Activated CD4-positive, alpha-beta T cell treated with anti-CD3 and anti-CD28 coated beads, Interleukin-2, Interleukin-4, amounts not matched to agents 100 ng/mL and 50 ng/mL, durations not matched to agents 16 hours and 8 hours (primary cell): ENCODE results near the gene RASGEF1B.
"Not testable (repeated sequence)": the region's sequence is repeated elsewhere in the genome, so short reads cannot be mapped to it uniquely, and the experiment has no call there.

ENCODE experiments used
- DNase-seq: peaks from one replicate; pipeline ENCODE4 v3.0.0-alpha.2; 2020; ENCODE audit warnings: low spot score

RASGEF1B gene

GRCh38 chr4:81431971-81432370 is 39.7 kb downstream of the RASGEF1B start:
- DNase-seq: no peak

- DNase-seq: no peak
Observed at GRCh38 chr4:81429607-81430006, 42.1 kb downstream of the RASGEF1B start.

- DNase-seq: no peak
Observed at GRCh38 chr4:81429031-81429430, 42.7 kb downstream of the RASGEF1B start.

- no peak for DNase-seq
Observed at GRCh38 chr4:81428002-81428401, 43.7 kb downstream of the RASGEF1B start.

GRCh38 chr4:81427344-81427821 is 44.3 kb downstream of the RASGEF1B start:
- DNase-seq: no peak

- DNase-seq: no peak
Observed at GRCh38 chr4:81426770-81427289, 44.9 kb downstream of the RASGEF1B start.

GRCh38 chr4:81424816-81425755 is 46.6 kb downstream of the RASGEF1B start:
- DNase-seq: no peak

- no peak for DNase-seq
Observed at GRCh38 chr4:81424336-81424735, 47.4 kb downstream of the RASGEF1B start.

- peak; percentile 9 for DNase-seq
Observed at GRCh38 chr4:81422595-81422994, 49.1 kb downstream of the RASGEF1B start.

- no peak for DNase-seq
Observed at GRCh38 chr4:81421346-81422218, 50.1 kb downstream of the RASGEF1B start.

GRCh38 chr4:81418572-81418971 is 53.1 kb downstream of the RASGEF1B start:
- no peak for DNase-seq

- no peak for DNase-seq
Observed at GRCh38 chr4:81412946-81413495, 58.7 kb downstream of the RASGEF1B start.

- DNase-seq: no peak
Observed at GRCh38 chr4:81410680-81411079, 61.0 kb downstream of the RASGEF1B start.

GRCh38 chr4:81409836-81410235 is 61.9 kb downstream of the RASGEF1B start:
- DNase-seq: no peak

- no peak for DNase-seq
Observed at GRCh38 chr4:81408341-81408740, 63.4 kb downstream of the RASGEF1B start.

GRCh38 chr4:81407726-81408125 is 64.0 kb downstream of the RASGEF1B start:
- DNase-seq: no peak

GRCh38 chr4:81406481-81406880 is 65.2 kb downstream of the RASGEF1B start:
- DNase-seq: not testable (repeated sequence)

- DNase-seq: peak; percentile 72
Observed at GRCh38 chr4:81405900-81406401, 65.8 kb downstream of the RASGEF1B start.

- no peak for DNase-seq
Observed at GRCh38 chr4:81404741-81405140, 67.0 kb downstream of the RASGEF1B start.

GRCh38 chr4:81404294-81404693 is 67.4 kb downstream of the RASGEF1B start:
- DNase-seq: no peak

- DNase-seq: no peak
Observed at GRCh38 chr4:81399306-81400086, 72.2 kb downstream of the RASGEF1B start.
